ENCODE data around the gene CCNC. TPM values are rescaled to one million over a fixed set of nuclear protein-coding genes. Genes with fewer than 3 reads are reported as not detected.

Gene CCNC
- total RNA-seq, 1 experiment from 2014 or later, result 43.4 TPM

GRCh38 chr6:99591673-99592364 lies 23.4 kb upstream of the CCNC start:
- no peak overlapping the region for H3K4me3 ChIP-seq (ENCODE audit: low read depth in 2 of 2, low read length in 2 of 2)
- POLR2A ChIA-PET, result no interaction called here
- intact Hi-C loops (cut with micrococcal nuclease; ENCODE audit: unreplicated experiment) (no loop called here), in situ Hi-C loops (cut with HindIII; ENCODE audit: low pct_unique_long_range_greater_than_20kb, low sequenced_read_pairs) (no loop called here)
- H3K27ac ChIP-seq (ENCODE audit: low read length), result no peak overlapping the region
- CTCF ChIA-PET, result no interaction called here
- peaks cover 35% of the 10 kb centered on the region for H3K27me3 ChIP-seq (ENCODE audit: control insufficient read depth, insufficient read depth, low read length)
- TF ChIP-seq TCF7L2 (IDR thresholded peaks at IDR 0.05; ENCODE audit: low read depth, low read length), result no peak
- TF ChIP-seq POLR2AphosphoS5 (IDR thresholded peaks at IDR 0.05; ENCODE audit: low read depth, low read length), result no peak
- TF ChIP-seq REST (IDR thresholded peaks at IDR 0.05; ENCODE audit: insufficient read depth in 1 of 2, low read depth in 2 of 2, low read length in 1 of 2), result no peak
- TF ChIP-seq SIN3A (IDR thresholded peaks at IDR 0.05; ENCODE audit: borderline replicate concordance, insufficient read depth, low read depth, low read length), result no peak
- no peak for TF ChIP-seq CTCF (IDR thresholded peaks at IDR 0.05)
- no peaks in the 10 kb centered on the region for H3K36me3 ChIP-seq (ENCODE audit: control insufficient read depth, insufficient read depth, low read length)
- no TSS peak for BruUV-seq (replicated peaks)
- H3K4me1 ChIP-seq (ENCODE audit: control insufficient read depth, insufficient read depth, low read length), result peaks cover 3% of the 10 kb centered on the region; the same call in 1 of the 2 replicates
- no peaks in the 10 kb centered on the region for H3K9me3 ChIP-seq (ENCODE audit: control insufficient read depth, insufficient read depth, low read depth, low read length)
- ATAC-seq (no peak), DNase-seq (ENCODE audit: low read depth, low spot score) (no peak)

- intact Hi-C loops (cut with micrococcal nuclease; ENCODE audit: unreplicated experiment), result no loop called here
- H3K9me3 ChIP-seq (ENCODE audit: control insufficient read depth, insufficient read depth, low read depth, low read length), result no peaks in the 10 kb centered on the region
- TF ChIP-seq TCF7L2 (IDR thresholded peaks at IDR 0.05; ENCODE audit: low read depth, low read length) (no peak), CTCF (IDR thresholded peaks at IDR 0.05) (no peak)
- peaks cover 3% of the 10 kb centered on the region; the same call in 1 of the 2 replicates for H3K4me1 ChIP-seq (ENCODE audit: control insufficient read depth, insufficient read depth, low read length)
- H3K27me3 ChIP-seq (ENCODE audit: control insufficient read depth, insufficient read depth, low read length), result peaks cover 30% of the 10 kb centered on the region
- DNase-seq (ENCODE audit: low read depth, low spot score), result no peak
- no peak for ATAC-seq
- CTCF ChIA-PET, result no interaction called here
- H3K27ac ChIP-seq (ENCODE audit: low read length), result no peak overlapping the region
- H3K4me3 ChIP-seq (ENCODE audit: low read depth in 2 of 2, low read length in 2 of 2), result no peak overlapping the region
- POLR2A ChIA-PET, result interaction anchor here (0.5 kb wide), 1 partner anchor 20 kb away, joined by 3 read pairs; no protein-coding TSS in a partner anchor
- H3K36me3 ChIP-seq (ENCODE audit: control insufficient read depth, insufficient read depth, low read length), result no peaks in the 10 kb centered on the region
- in situ Hi-C loops (cut with HindIII; ENCODE audit: low pct_unique_long_range_greater_than_20kb, low sequenced_read_pairs), result no loop called here
- BruUV-seq (replicated peaks), result no TSS peak
Observed at GRCh38 chr6:99590728-99591672, 22.5 kb upstream of the CCNC start.

Measured in Panc1 (cell line).